ENCODE data around the gene RPP21. TPM values are rescaled to one million over a fixed set of nuclear protein-coding genes. Genes with fewer than 3 reads are reported as not detected.

Gene RPP21
- total RNA-seq, 1 experiment from 2014 or later = 64.0 TPM

GRCh38 chr6:30317913-30318589 is 26.9 kb upstream of the RPP21 start:
- Histone ChIP-seq H2BK5ac (ENCODE audit: insufficient read length, low read length) (no peak overlapping the region), H2BK15ac (ENCODE audit: low read depth, low read length) (no peak overlapping the region), H3K9ac (ENCODE audit: extremely low read depth, insufficient read length, low read length) (no peak overlapping the region), H3K4me2 (ENCODE audit: insufficient read depth, insufficient read length, low read length) (no peak overlapping the region), H3K23ac (ENCODE audit: insufficient read length, low read depth, low read length) (no peak overlapping the region), H3T11ph (ENCODE audit: low read length) (no peak overlapping the region), H4K8ac (replicated peaks; ENCODE audit: insufficient read length, low read depth, low read length) (no peak overlapping the region), H3K18ac (ENCODE audit: insufficient read length, low read depth, low read length) (no peak overlapping the region), H3K9me3 (ENCODE audit: control insufficient read depth, low read depth, low read length) (no peaks in the 10 kb centered on the region), H3K27me3 (ENCODE audit: insufficient read depth, low read length) (no peaks in the 10 kb centered on the region; the same call in 1 of the 2 replicates), H3K4me1 (ENCODE audit: insufficient read depth, low read length) (peaks cover 13% of the 10 kb centered on the region; the same call in 1 of the 2 replicates), H3K4ac (ENCODE audit: low read depth, low read length) (no peak overlapping the region), H2BK120ac (ENCODE audit: low read depth, low read length, poor library complexity, severe bottlenecking) (no peak overlapping the region), H2AK5ac (ENCODE audit: insufficient read length, low read length) (no peak overlapping the region), H3K23me2 (ENCODE audit: insufficient read length, low read depth, low read length, poor library complexity, severe bottlenecking) (no peaks in the 10 kb centered on the region), H4K91ac (ENCODE audit: insufficient read length, low read depth, low read length) (no peak overlapping the region), H2BK12ac (ENCODE audit: insufficient read length, low read depth, low read length) (no peak overlapping the region), H3K79me1 (ENCODE audit: insufficient read depth, low read depth, low read length, poor library complexity, severe bottlenecking) (peaks cover 7% of the 10 kb centered on the region), H3K14ac (ENCODE audit: insufficient read depth, low read length) (no peak overlapping the region), H3K27ac (ENCODE audit: insufficient read length, low read depth, low read length) (no peak overlapping the region), H2AFZ (ENCODE audit: low read length) (no peak overlapping the region), H2BK20ac (ENCODE audit: low read depth, low read length, poor library complexity, severe bottlenecking) (no peak overlapping the region), H3K56ac (ENCODE audit: insufficient read length, low read depth, low read length) (no peak overlapping the region), H3K79me2 (ENCODE audit: insufficient read depth, low read length) (peaks cover 59% of the 10 kb centered on the region; the same call in 1 of the 2 replicates), H4K20me1 (ENCODE audit: control insufficient read depth, insufficient read depth, insufficient read length) (no peaks in the 10 kb centered on the region), H4K5ac (ENCODE audit: insufficient read length, low read depth, low read length) (no peak overlapping the region)
- peak overlapping the region; percentile 69 to 82 (median 74); a peak in 5 of 7 replicates for H3K27ac Mint-ChIP-seq
- peaks cover 26 to 36% (median 30%) of the 10 kb centered on the region in 3 experiments; a peak in 6 of 7 replicates for H3K36me3 Mint-ChIP-seq (ENCODE audit: insufficient read depth in 1 of 3, low read depth in 3 of 3)
- no peaks in the 10 kb centered on the region for H3K9me3 Mint-ChIP-seq
- peaks cover 53 to 55% of the 10 kb centered on the region in 2 experiments for H3K4me1 Mint-ChIP-seq
- DNase-seq = no peak
- no peak for TF ChIP-seq CTCF (conservative IDR thresholded peaks at IDR 0.05)
- H3K4me3 Mint-ChIP-seq = no peak overlapping the region; a peak in 1 of 5 replicates
- no peaks in the 10 kb centered on the region for H3K27me3 Mint-ChIP-seq (ENCODE audit: low read depth)
- WGBS (ENCODE audit: extremely low coverage, insufficient read length, low lambda C conversion rate) = no CpG with 5 or more reads among the region's 6 CpGs
